Hepatocyte (in vitro differentiated cells): ENCODE data around the gene RPUSD2.

ENCODE experiments used
- CTCF ChIP-seq: fragments of 200-600 bp; sonication (generic); IDR thresholded peaks from 2 replicates; pipeline ENCODE4 v1.5.1; 2016; ENCODE audit warnings: antibody characterized with exemption, mild to moderate bottlenecking; ENCODE audit not compliant: poor library complexity
- EZH2 ChIP-seq: fragments of 200-600 bp; sonication (generic); IDR thresholded peaks from 2 replicates; pipeline ENCODE4 v1.6.1; 2016; ENCODE audit warnings: antibody characterized with exemption, mild to moderate bottlenecking, borderline replicate concordance
- EZH2phosphoT487 ChIP-seq: fragments of 200-600 bp; sonication (generic); IDR thresholded peaks from one replicate; pipeline ENCODE4 v1.6.1; 2018; ENCODE audit warnings: antibody characterized with exemption, mild to moderate bottlenecking, low read depth, moderate library complexity; ENCODE audit not compliant: unreplicated experiment, severe bottlenecking

GRCh38 chr15:40569129-40569953, at the start of gene RPUSD2:
- TF ChIP-seq CTCF (no peak), EZH2 (no peak), EZH2phosphoT487 (no peak)
